Measurements from ENCODE around the gene SKIC8.

SKIC8 gene

GRCh38 chr15:78322243-78322642 lies 22.8 kb upstream of the SKIC8 start:
- DNase-seq (ENCODE audit: low read depth), result no peak

GRCh38 chr15:78321786-78322185 lies 22.4 kb upstream of the SKIC8 start:
- DNase-seq (ENCODE audit: low read depth), result no peak

- no peak for DNase-seq (ENCODE audit: low read depth)
These were observed 21.7 kb upstream of the SKIC8 start for GRCh38 chr15:78321041-78321570.

GRCh38 chr15:78320183-78320582 lies 20.8 kb upstream of the SKIC8 start:
- no peak for DNase-seq (ENCODE audit: low read depth)

DNA sequence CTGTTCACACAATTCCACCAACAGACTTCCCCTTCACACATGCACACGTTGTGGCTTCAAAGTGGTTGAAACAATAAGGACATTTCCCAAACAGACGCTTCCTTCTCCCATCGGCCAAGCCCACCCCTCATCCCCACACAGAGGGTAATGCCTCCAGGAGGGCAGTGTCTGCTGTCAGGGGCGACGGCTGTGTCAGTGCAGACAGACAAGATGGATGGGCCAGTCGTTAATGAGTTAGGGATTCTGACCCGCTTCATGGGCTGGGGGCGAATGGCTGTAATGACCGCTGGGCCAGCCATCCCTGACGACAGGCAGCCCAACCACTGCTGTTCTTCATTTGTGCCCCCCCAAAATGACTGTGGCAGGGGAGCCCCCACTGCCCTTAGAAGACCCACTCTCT lies 20.2 kb upstream of the SKIC8 start:
- DNase-seq (ENCODE audit: low read depth), result no peak

DNA sequence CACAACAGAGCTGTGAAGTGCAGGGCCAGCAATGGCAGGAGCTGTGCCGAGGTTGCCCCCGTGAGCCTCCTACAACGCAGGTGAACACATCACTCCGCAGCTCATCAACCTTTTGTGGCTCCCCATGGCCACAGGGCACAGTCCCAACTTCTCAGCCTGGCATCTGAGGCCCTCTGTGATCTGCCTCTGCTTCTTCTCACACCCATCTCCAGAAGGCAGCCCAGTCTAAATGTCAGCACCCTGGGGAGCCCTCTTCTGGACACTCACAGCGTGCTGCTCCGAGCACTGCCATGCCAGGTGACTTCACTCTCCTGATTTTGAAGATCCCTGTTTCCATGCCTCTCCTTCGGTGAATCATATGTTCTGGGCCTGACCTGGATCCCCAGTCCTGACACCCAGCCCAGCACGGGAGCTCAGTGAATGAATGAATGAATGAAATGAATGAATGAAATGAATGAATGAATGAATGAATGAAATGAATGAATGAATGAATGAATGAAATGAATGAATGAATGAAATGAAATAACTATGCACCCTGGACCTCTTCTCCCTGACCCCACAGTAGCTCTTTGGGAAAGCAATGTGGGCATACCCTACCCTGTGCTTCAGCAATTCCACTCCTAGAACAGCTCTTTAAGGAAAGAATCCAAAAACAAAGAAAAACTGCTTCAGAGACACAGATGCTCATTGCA lies 17.9 kb upstream of the SKIC8 start:
- DNase-seq (ENCODE audit: low read depth), result no peak

DNA sequence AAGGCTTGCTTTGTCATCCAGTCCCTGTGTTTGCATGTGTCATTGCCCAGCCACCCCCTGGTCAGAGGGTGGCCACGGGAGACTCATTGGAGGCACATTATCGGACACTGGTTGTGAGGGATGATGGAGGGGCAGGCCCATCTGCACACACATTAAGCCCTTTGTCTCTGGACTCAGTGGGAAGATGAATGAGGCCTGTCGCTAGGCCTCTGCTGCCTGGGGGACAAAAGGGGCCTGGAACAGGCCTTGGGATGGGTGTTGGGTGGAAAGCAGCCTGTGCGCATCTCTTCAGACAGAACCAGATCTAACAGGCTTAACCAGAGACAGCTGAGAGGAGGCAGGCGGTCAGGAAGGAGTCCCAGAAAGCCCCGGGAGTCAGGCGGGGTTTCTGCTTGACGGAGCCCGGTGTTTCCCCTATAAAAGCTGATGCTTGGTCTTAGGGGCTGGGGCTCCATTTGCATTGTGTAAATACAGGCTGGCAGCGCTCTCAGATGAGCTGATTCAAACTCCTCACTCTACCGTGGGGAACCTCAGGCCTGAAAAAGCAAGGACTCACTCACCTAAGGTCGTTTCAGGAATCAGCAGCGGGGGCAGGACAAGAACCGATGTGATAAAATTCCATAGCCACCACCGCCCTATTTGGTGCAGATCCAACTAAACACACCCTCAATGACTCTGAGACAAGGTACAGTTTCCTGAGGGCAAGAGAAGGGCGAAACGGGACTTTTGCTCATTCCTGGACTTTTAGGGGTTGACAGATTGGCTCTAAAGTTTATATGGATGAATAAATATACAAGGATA lies 17.1 kb upstream of the SKIC8 start:
- no peak for DNase-seq (ENCODE audit: low read depth)

GRCh38 chr15:78315686-78316282 lies 16.4 kb upstream of the SKIC8 start:
- DNase-seq (ENCODE audit: low read depth), result no peak

- no peak for DNase-seq (ENCODE audit: low read depth)
These were observed 14.8 kb upstream of the SKIC8 start for GRCh38 chr15:78314181-78314581.

GRCh38 chr15:78313383-78313782 lies 14.0 kb upstream of the SKIC8 start:
- DNase-seq (ENCODE audit: low read depth), result no peak

DNA sequence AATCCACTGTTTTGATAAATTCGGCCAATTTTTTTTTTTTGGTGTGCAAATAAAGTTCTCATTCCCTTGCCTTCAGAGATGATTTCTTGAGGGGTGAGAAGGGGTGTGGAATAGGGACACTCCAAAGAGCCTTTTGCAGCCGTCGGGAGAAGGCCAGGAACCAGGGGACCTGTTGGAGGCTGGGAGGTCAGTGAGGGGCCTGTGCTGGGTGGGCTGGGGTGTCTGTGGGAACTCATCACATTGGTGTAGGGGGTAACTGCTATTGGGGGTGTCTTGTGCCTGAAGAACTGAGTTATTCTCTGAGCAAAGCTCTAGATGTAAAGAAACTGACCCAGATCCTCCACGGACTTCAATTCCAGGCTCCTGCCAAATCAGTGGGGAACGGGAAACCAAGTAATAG lies 13.5 kb upstream of the SKIC8 start:
- DNase-seq (ENCODE audit: low read depth), result no peak

GRCh38 chr15:78312536-78312935 lies 13.1 kb upstream of the SKIC8 start:
- DNase-seq (ENCODE audit: low read depth), result no peak

DNA sequence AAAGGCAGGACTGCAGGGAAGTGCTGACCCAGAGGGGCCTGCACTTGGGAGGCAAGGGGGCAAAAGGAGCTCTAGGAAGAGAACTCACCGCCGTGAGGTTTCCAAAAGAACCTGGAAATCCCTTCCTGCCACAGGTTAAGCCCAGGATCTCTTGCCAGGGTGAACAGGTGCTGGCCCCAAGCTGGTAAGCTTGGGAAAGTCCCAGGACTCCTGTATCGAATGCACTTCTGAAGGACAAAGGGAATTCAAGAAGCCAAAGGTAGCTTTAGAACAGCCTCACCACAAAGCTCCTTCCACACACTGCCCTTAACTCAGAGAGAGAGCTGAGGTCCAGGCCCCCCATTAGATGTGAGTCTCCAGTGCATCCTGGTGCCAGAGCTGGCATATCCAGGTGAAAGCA lies 11.9 kb upstream of the SKIC8 start:
- DNase-seq (ENCODE audit: low read depth), result no peak

- DNase-seq (ENCODE audit: low read depth), result peak; percentile 8
These were observed 9.1 kb upstream of the SKIC8 start for GRCh38 chr15:78308422-78309032.

DNA sequence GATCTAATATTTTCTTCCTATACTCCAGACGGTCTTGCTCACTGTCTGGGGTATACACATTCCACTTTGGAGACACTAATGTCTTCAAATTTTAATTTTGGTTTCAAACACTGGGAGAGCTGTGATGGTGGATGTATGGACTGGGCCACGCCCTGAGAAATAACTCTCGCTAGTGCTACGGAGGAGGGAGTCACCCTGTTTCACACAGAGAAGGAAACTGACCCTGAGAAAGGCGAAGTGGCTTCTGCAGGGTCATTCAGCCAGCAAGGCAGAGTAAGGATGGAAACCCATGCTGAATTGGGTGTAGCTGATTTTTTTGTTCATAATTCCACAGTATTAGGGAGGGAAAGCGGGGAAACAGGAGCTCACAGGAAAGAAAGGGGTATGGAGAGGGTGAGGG lies 8.6 kb upstream of the SKIC8 start:
- DNase-seq (ENCODE audit: low read depth), result no peak

DNA sequence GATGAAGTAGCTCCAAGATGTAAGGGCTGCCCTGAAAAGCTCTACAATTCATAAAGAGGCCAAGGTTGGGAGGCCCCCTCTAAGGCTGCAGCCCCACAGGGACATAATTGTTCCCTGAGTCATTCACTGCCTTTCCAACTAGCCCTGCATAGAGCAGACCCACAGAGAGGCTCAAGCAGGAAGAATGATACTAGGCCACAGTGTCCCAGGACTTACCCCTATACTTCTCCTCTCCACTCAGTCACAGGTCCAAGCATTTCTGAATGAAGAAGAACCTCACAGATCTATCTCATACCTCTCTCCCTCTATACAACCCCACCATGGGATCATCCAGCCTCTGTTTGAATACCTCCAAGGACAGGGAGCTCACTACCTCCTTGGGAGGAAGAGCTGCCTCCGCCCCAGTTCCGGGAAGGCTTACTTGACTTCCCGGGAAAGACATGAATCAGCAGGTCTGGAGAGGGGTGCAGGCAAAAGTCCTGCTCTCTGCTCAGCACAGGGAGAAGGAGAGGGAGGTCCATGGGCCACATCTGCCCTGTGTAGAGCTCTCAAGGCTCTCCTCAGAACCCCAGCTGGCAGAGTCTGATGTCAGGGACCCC lies 6.9 kb upstream of the SKIC8 start:
- no peak for DNase-seq (ENCODE audit: low read depth)

GRCh38 chr15:78304216-78305066 lies 5.0 kb upstream of the SKIC8 start:
- no peak for DNase-seq (ENCODE audit: low read depth)

GRCh38 chr15:78302579-78303312 lies 3.3 kb upstream of the SKIC8 start:
- DNase-seq (ENCODE audit: low read depth), result no peak

DNA sequence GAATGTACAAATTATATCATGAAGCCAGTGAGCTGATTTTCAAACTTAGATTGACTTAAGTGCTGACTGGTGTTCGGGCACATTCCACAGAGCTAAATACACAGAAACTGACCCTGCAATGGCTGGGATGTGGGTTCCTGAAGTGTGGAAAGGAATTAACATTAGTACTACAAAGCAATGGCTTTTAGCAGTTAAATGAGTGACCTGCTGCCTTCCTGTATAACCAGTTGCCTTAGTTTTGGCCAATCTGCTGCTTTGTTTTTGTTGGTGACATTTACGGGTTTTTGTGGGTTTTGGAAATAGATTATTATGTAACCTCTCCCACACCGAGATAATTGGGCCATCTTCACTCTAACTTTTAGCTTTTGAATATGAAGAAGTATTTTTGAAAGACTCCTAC lies 2.4 kb upstream of the SKIC8 start:
- no peak for DNase-seq (ENCODE audit: low read depth)

DNA sequence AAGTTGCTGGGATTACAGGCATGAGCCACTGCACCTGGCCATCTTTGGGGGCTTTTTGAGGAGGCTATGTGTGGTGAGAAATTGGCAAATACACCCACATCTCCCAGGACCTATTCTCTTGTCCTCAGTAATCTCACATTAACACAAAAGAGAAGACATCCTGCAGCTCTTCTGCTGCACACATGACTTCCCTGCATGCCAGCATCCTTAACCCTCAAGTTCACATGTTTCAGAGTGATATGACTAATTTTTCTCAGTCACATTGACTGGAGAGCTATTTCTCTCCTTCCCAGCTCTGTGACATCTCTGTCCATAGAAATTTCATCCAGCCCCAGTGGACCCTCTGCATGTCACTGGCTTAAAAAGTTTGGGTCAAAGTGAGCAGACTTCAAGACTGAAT lies 1.9 kb upstream of the SKIC8 start:
- no peak for DNase-seq (ENCODE audit: low read depth)

All from T follicular helper cell (primary cell).